Endothelial cell of umbilical vein (primary cell): ENCODE measurements around the gene SLC47A2. TPM values are rescaled to one million over a fixed set of nuclear protein-coding genes. Genes with fewer than 3 reads are reported as not detected.

Experiments used
- BruUV-seq: library from RNA; stranded (reverse); fragments of 400-500 nt; replicated peaks from 2 replicates; lab custom pipeline; 2021; lab: Mats Ljungman, UMichigan
- CTCF ChIA-PET: fragments of 300-600, 350-600 bp; sonication (Branson Sonifier 250); formaldehyde crosslinking; loops from one replicate; lab custom pipeline; 2021; ENCODE audit warnings: antibody characterized with exemption, inconsistent platforms; lab: Charles Lee
- POLR2A ChIA-PET: fragments of 300-600, 350-600 bp; sonication (Branson Sonifier 250); formaldehyde crosslinking; loops from one replicate; lab custom pipeline; 2021; ENCODE audit warnings: antibody characterized with exemption, inconsistent platforms; lab: Charles Lee
- DNase-seq: peaks from one replicate; pipeline ENCODE4 v3.0.0-alpha.2; 2011; ENCODE audit warnings: low read depth, low spot score
- FAIRE-seq: peaks from 2 replicates; lab custom pipeline; 2011; peaks lifted over from hg19 to GRCh38; lab: Jason Lieb, UNC
- H2AFZ ChIP-seq: 2 replicates; pipeline ENCODE4 v1.6.0; 2012; ENCODE audit warnings: low read depth, low read length, control low read depth, inconsistent platforms
- H3K27ac ChIP-seq: 2 replicates; pipeline ENCODE4 v1.5.1; 2011; ENCODE audit warnings: low read depth, mild to moderate bottlenecking, control low read depth, low read length, moderate library complexity; ENCODE audit not compliant: insufficient read depth
- H3K27me3 ChIP-seq, 2 experiments: 2 replicates each; pipeline versions ENCODE4 v1.6.0 to v1.6.1; 2011; ENCODE audit warnings: low read length in 2 of 2, mixed read lengths in 1 of 2; ENCODE audit not compliant: control insufficient read depth in 2 of 2, insufficient read depth in 2 of 2
- H3K36me3 ChIP-seq, 2 experiments: 2 replicates in 1 of 2; 3 replicates in 1 of 2; pipeline ENCODE4 v1.5.1; 2011; ENCODE audit warnings: low read length in 2 of 2, mild to moderate bottlenecking in 1 of 2, moderate library complexity in 1 of 2; ENCODE audit not compliant: control insufficient read depth in 2 of 2, insufficient read depth in 2 of 2; ENCODE audit errors: extremely low read depth in 1 of 2
- H3K4me1 ChIP-seq: 3 replicates; pipeline ENCODE4 v1.5.1; 2011; ENCODE audit warnings: mild to moderate bottlenecking, low read length; ENCODE audit not compliant: control insufficient read depth, insufficient read depth; ENCODE audit errors: extremely low read depth
- H3K4me2 ChIP-seq: 2 replicates; pipeline ENCODE4 v1.6.1; 2011; ENCODE audit warnings: low read length, control low read depth, mixed read lengths; ENCODE audit not compliant: insufficient read depth
- H3K4me3 ChIP-seq, 3 experiments: fragments of 200-600 bp in 1 of 3; sonication (generic), shearing (Covaris generic) in 1 of 3; replicated peaks in 1 of 3; 2 replicates each; pipeline ENCODE4 v1.5.1; 2011 to 2016; ENCODE audit warnings: control low read depth in 3 of 3, low read length in 3 of 3, mild to moderate bottlenecking in 2 of 3, inconsistent platforms in 1 of 3, low read depth in 1 of 3, moderate library complexity in 1 of 3; ENCODE audit not compliant: insufficient read depth in 1 of 3
- H3K79me2 ChIP-seq: 2 replicates; pipeline ENCODE4 v1.6.0; 2012; ENCODE audit warnings: low read length, inconsistent platforms; ENCODE audit not compliant: control insufficient read depth, insufficient read depth
- H3K9ac ChIP-seq: replicated peaks from 2 replicates; pipeline ENCODE3; 2011; ENCODE audit warnings: low read length, control low read depth; ENCODE audit not compliant: insufficient read depth; ENCODE audit errors: extremely low read depth
- H3K9me1 ChIP-seq: replicated peaks from 3 replicates; pipeline ENCODE4 v1.6.0; 2011; ENCODE audit warnings: mild to moderate bottlenecking, low read length; ENCODE audit not compliant: control insufficient read depth, insufficient read depth; ENCODE audit errors: extremely low read depth
- H3K9me3 ChIP-seq: replicated peaks from 2 replicates; pipeline ENCODE4 v1.5.1; 2012; ENCODE audit warnings: low read length, inconsistent platforms; ENCODE audit not compliant: control insufficient read depth, insufficient read depth
- H4K20me1 ChIP-seq: replicated peaks from 2 replicates; pipeline ENCODE3; 2011; ENCODE audit warnings: mild to moderate bottlenecking, low read length; ENCODE audit not compliant: control insufficient read depth, insufficient read depth; ENCODE audit errors: extremely low read depth
- EZH2 ChIP-seq: IDR thresholded peaks from 2 replicates; pipeline ENCODE4 v1.6.1; 2012; ENCODE audit warnings: borderline replicate concordance, low read depth, mild to moderate bottlenecking, moderate library complexity, low read length, inconsistent platforms; ENCODE audit not compliant: severe bottlenecking
- FOS ChIP-seq: IDR thresholded peaks from 2 replicates; pipeline ENCODE4 v1.6.1; 2011; ENCODE audit warnings: mild to moderate bottlenecking, low read length, moderate library complexity, borderline replicate concordance; ENCODE audit not compliant: insufficient read depth
- GATA2 ChIP-seq: IDR thresholded peaks from 2 replicates; pipeline ENCODE4 v1.7.0; 2011; ENCODE audit warnings: low read depth, mild to moderate bottlenecking, moderate library complexity, mixed read lengths, low read length; ENCODE audit not compliant: insufficient read length, insufficient read depth
- MYC ChIP-seq: IDR thresholded peaks from one replicate; pipeline ENCODE4 v1.6.1; 2011; ENCODE audit warnings: mild to moderate bottlenecking, low read depth, low read length
- POLR2A ChIP-seq: IDR thresholded peaks from 2 replicates; pipeline ENCODE4 v1.6.1; 2012; ENCODE audit warnings: low read depth, mild to moderate bottlenecking, control low read depth, low read length
- POLR2AphosphoS5 ChIP-seq: IDR thresholded peaks from 2 replicates; pipeline ENCODE4 v1.6.1; 2012; ENCODE audit warnings: low read depth, mild to moderate bottlenecking, control low read depth, low read length, moderate library complexity; ENCODE audit not compliant: insufficient read depth
- dilution Hi-C: fragments of 300-500 bp; cut with MboI; formaldehyde crosslinking; loops from one replicate; pipeline ENCODE4 v1.15.0; 2019; ENCODE audit warnings: low sequenced_read_pairs; ENCODE audit not compliant: extremely low pct_ligation_motif_present
- intact Hi-C: fragments of 100-400 bp; cut with micrococcal nuclease; formaldehyde crosslinking; loops from one replicate; pipeline ENCODE4 v1.10.0; 2022
- polyA plus RNA-seq, 4 experiments: library from polyadenylated mRNA; depleted of rRNA in 3 of 4; stranded (reverse) in 3 of 4; unstranded in 1 of 4; fragments of >200 nt; gene quantifications; 2 replicates each; pipeline versions ENCODE4 v1.2.1 to v1.2.3, GENCODE V29; 2011 to 2012; ENCODE audit warnings: missing spikeins in 1 of 4
- total RNA-seq: library from RNA; stranded (reverse); gene quantifications from 2 replicates; pipeline ENCODE4 v1.2.3, GENCODE V29; 2021
- TF ChIP-seq, protein P1 (sequence below), 2 donors: IDR thresholded peaks; 1 replicate in 1 of 2; 2 replicates in 1 of 2; pipeline ENCODE4 v1.5.1; 2011; ENCODE audit warnings: low read length in 2 of 2, mild to moderate bottlenecking in 2 of 2, moderate library complexity in 2 of 2, control low read depth in 1 of 2, inconsistent platforms in 1 of 2, low read depth in 1 of 2; ENCODE audit not compliant: insufficient read depth in 1 of 2; ENCODE audit errors: extremely low read depth in 1 of 2

Gene SLC47A2
- total and polyA plus RNA-seq, 2 donors (not counting 3 experiments of a cell fraction or from before 2014, with no cell fraction given), result not detected

GRCh38 chr17:19755392-19755791 lies 39.0 kb upstream of the SLC47A2 start:
- dilution Hi-C loops, result no loop called here
- no peak for FAIRE-seq
- Histone ChIP-seq H3K4me1 (peaks cover 18% of the 10 kb centered on the region), H3K9me3 (no peaks in the 10 kb centered on the region), H3K4me2 (no peak overlapping the region), H3K9me1 (no peaks in the 10 kb centered on the region), H3K27ac (no peak overlapping the region), H3K79me2 (no peaks in the 10 kb centered on the region), H3K36me3 (no peaks in the 10 kb centered on the region), H3K4me3 (no peak overlapping the region), H3K27me3 (no peaks in the 10 kb centered on the region), H4K20me1 (no peaks in the 10 kb centered on the region), H2AFZ (no peak overlapping the region), H3K9ac (no peak overlapping the region)
- ChIA-PET CTCF (interaction anchor here (0.6 to 4.9 kb wide), 4 partner anchors 9 to 239 kb away, joined by 4 to 30 read pairs (median 5); no protein-coding TSS in a partner anchor), POLR2A (interaction anchor here (0.5 kb wide), 1 partner anchor 245 kb away, joined by 3 read pairs; no protein-coding TSS in a partner anchor)
- no peak for TF ChIP-seq POLR2A
- TF ChIP-seq MYC, result no peak
- TF ChIP-seq FOS, result no peak
- TF ChIP-seq POLR2AphosphoS5, result no peak
- no peak for TF ChIP-seq EZH2
- TF ChIP-seq GATA2, result no peak
- BruUV-seq, result no TSS peak
- intact Hi-C loops, result no loop called here
- no peak for DNase-seq

DNA sequence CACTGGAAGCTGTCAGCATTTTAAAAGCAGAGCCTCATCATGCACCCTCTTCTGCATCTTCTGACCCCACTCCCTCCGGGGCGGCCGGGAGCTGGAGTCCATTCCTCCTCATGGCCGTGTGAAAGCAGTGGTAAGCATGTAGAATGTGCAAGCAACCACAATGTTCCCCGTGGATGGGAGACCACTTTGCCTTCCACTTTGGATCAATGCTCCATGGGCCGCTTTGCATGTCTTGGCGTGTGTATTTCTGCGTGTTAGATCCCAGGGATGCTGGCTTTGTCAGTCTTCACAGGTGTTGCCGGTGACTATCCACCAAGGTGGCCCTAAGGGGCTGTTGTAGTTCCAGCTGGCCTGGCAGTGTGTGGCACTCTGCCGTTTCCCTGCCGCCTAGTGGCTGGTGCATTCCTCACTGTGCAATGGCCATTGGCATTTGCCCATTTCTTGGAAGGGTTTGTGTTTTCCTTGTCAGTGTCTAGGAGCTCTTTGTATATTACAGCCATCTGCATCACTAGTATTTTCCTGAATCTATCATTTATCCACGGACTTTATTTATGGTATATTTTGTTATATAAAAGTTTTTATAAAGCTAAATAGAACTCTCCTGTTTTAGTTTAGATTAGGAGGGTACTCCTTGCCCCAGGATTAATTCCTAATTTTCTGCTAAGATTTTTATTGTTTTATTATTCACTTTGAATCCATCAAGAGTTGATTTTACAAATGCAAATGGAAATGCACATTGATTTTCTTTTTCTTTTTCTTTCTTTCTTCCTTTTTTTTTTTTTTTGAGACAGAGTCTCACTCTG lies 37.5 kb upstream of the SLC47A2 start:
- CTCF ChIA-PET, result interaction anchor here (0.7 to 8.4 kb wide), 8 partner anchors 8 to 391 kb away, joined by 3 to 72 read pairs (median 6); partner anchors contain the start of genes ALDH3A2 and B9D1
- no peaks in the 10 kb centered on the region for H4K20me1 ChIP-seq
- H3K79me2 ChIP-seq, result no peaks in the 10 kb centered on the region
- H3K4me2 ChIP-seq, result no peak overlapping the region
- intact Hi-C loops, result loop anchor here (2.0 kb wide), 1 partner anchor 105 kb away; the partner anchor contains the start of gene ALDH3A2
- no peaks in the 10 kb centered on the region for H3K9me1 ChIP-seq
- DNase-seq (no peak), FAIRE-seq (peak; percentile 24)
- TF ChIP-seq POLR2A, result no peak
- TF ChIP-seq, protein P1, sequence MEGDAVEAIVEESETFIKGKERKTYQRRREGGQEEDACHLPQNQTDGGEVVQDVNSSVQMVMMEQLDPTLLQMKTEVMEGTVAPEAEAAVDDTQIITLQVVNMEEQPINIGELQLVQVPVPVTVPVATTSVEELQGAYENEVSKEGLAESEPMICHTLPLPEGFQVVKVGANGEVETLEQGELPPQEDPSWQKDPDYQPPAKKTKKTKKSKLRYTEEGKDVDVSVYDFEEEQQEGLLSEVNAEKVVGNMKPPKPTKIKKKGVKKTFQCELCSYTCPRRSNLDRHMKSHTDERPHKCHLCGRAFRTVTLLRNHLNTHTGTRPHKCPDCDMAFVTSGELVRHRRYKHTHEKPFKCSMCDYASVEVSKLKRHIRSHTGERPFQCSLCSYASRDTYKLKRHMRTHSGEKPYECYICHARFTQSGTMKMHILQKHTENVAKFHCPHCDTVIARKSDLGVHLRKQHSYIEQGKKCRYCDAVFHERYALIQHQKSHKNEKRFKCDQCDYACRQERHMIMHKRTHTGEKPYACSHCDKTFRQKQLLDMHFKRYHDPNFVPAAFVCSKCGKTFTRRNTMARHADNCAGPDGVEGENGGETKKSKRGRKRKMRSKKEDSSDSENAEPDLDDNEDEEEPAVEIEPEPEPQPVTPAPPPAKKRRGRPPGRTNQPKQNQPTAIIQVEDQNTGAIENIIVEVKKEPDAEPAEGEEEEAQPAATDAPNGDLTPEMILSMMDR (IDR thresholded peaks at IDR 0.05; ENCODE audit: extremely low read depth in 1 of 2, insufficient read depth in 1 of 2, low read depth in 1 of 2, low read length in 2 of 2), result peak; percentile 42 to 52
- H3K27ac ChIP-seq, result peak overlapping the region; percentile 94
- dilution Hi-C loops, result no loop called here
- H2AFZ ChIP-seq, result peak overlapping the region; percentile 43
- POLR2A ChIA-PET, result interaction anchor here (0.6 kb wide), 1 partner anchor 10 kb away, joined by 6 read pairs; no protein-coding TSS in a partner anchor
- BruUV-seq, result no TSS peak
- no peaks in the 10 kb centered on the region for H3K36me3 ChIP-seq
- H3K9ac ChIP-seq, result peak overlapping the region; percentile 25
- H3K4me1 ChIP-seq, result peaks cover 18% of the 10 kb centered on the region
- no peaks in the 10 kb centered on the region for H3K9me3 ChIP-seq
- H3K27me3 ChIP-seq, result no peaks in the 10 kb centered on the region
- H3K4me3 ChIP-seq, result no peak overlapping the region
